RWPE1 (cell line): Measurements from ENCODE around the gene SRD5A3.

Experiments
- CTCF ChIA-PET: fragments of 350-600 bp; sonication (Branson Sonifier 250); formaldehyde crosslinking; extraction: SDS; loops from one replicate; lab custom pipeline; 2021; lab: Yijun Ruan, JAX
- POLR2A ChIA-PET: fragments of 400-600 bp; formaldehyde crosslinking; extraction: SDS; loops from one replicate; lab custom pipeline; 2020; ENCODE audit warnings: antibody characterized with exemption; ENCODE audit not compliant: low non-redundant PET; lab: Yijun Ruan, JAX
- DNase-seq: peaks from one replicate; pipeline ENCODE4 v3.0.0; 2012; ENCODE audit warnings: low spot score
- H3K27ac ChIP-seq: fragments of 450-650 bp; 2 replicates; pipeline ENCODE4 v1.5.1; 2017
- TF ChIP-seq, protein P1 (sequence below): fragments of 450-650 bp; conservative IDR thresholded peaks from 2 replicates; pipeline ENCODE4 v1.5.1; 2017; ENCODE audit warnings: low read depth, mild to moderate bottlenecking

Gene SRD5A3

DNA sequence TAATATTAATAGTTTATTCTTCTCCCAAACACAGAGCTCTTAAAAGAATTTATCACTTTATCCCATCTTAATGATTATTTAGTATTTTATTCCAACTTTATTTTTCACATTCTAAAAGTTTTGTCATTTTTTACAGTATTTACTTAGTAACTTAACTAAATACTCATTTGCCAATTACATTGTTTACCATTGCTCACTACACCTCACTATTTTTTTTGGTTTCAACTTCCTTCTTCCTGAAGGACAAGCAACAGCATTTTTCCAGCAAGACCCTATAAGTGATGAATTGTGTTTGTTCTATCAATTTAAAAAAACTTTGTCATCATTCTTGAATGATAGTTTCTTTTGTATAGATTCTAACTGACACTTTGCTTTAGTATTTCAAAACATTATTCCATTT is 19.4 kb upstream of the SRD5A3 start:
- POLR2A ChIA-PET: no interaction called here
- CTCF ChIA-PET: no interaction called here
- H3K27ac ChIP-seq: no peak overlapping the region
- TF ChIP-seq, protein P1, sequence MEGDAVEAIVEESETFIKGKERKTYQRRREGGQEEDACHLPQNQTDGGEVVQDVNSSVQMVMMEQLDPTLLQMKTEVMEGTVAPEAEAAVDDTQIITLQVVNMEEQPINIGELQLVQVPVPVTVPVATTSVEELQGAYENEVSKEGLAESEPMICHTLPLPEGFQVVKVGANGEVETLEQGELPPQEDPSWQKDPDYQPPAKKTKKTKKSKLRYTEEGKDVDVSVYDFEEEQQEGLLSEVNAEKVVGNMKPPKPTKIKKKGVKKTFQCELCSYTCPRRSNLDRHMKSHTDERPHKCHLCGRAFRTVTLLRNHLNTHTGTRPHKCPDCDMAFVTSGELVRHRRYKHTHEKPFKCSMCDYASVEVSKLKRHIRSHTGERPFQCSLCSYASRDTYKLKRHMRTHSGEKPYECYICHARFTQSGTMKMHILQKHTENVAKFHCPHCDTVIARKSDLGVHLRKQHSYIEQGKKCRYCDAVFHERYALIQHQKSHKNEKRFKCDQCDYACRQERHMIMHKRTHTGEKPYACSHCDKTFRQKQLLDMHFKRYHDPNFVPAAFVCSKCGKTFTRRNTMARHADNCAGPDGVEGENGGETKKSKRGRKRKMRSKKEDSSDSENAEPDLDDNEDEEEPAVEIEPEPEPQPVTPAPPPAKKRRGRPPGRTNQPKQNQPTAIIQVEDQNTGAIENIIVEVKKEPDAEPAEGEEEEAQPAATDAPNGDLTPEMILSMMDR: no peak
- no peak for DNase-seq

- POLR2A ChIA-PET: no interaction called here
- no peak overlapping the region for H3K27ac ChIP-seq
- TF ChIP-seq, protein P1: no peak
- no peak for DNase-seq
- CTCF ChIA-PET: interaction anchor here (0.6 to 2.0 kb wide), 3 partner anchors 320 to 835 kb away, joined by 3 to 14 read pairs (median 3); no protein-coding TSS in a partner anchor
Observed at GRCh38 chr4:55329012-55329411, 17.0 kb upstream of the SRD5A3 start.

DNA sequence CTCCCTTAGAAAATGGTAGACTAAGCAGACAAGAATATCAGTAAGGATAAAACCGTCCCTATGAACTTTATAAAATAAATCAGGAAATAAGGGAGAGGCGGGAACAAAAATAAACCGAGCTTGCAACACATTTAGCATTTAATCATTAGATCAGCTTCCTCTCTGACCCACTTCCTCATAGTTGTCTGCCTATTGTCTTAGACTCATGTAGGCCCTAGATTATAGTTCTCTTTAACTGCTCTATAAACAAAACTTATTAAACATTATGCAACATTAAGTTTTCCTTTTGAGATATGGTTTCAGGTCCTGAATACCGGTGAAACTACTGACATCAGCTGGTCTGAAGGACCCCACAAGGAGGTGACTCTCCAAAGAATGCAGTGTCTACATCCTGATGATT is 15.8 kb upstream of the SRD5A3 start:
- no peak overlapping the region for H3K27ac ChIP-seq
- POLR2A ChIA-PET: no interaction called here
- CTCF ChIA-PET: interaction anchor here (1.2 kb wide), 1 partner anchor 359 kb away, joined by 4 read pairs; no protein-coding TSS in a partner anchor
- TF ChIP-seq, protein P1: no peak
- DNase-seq: no peak

DNA sequence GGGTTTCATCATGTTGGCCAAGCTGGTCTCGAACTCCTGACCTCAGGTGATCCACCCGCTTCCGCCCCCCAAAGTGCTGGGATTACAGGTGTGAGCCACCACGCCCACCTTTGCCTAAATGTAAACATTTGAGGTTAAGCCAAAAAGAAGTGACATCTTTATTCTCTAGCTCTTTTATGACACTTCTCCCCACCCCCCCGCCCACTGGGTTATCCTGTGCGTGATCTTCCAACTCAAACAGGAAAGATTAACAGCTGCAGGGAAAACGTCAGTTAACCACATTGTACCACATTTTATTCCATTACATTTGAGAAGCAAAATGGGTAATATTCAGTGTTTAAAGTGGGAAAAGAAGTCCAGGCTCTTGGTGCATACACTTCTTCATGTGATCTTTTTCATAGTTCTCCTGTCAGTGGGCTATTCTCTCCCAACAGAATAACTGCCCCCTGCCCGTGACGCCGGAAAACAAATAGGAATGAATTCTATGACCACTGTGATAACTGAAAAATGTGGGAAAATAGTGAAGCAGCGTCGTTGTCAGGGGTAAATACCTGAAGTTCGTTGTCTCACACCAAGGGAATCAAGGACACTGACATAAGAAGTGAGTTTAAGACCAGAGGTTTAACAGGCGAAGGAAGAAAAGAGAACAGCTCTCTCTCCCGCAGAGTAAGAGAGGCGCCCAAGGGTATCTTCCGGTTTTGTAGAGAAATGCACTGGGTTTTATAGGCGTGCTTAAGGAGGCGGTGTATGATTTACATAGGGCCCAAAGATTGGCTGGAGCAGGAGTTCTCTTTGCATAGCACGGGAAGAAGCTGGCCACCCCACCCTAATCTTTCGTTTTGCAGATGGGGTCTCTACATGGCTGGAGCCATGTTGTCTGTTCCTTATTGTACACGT is 9.7 kb upstream of the SRD5A3 start:
- TF ChIP-seq, protein P1: no peak
- CTCF ChIA-PET: no interaction called here
- POLR2A ChIA-PET: no interaction called here
- H3K27ac ChIP-seq: no peak overlapping the region
- DNase-seq: no peak

DNA sequence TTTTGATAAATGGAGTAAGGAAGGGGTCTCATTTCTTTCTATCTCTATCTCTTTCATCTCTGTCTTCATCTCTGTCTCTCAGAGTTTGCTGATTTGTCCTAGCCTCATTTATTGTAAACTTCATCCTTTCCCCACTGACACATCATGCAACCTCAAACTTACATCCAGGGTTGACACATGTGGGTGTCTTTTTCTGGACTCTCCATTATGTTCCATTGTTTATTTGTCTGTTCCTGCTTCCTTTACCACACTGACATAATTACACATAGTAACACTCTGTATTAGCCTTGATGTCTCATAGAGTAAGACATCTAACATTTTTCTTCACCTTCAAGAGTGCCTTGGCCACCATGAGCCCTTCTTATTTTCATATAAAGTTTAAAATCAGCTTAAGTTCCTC is 8.1 kb upstream of the SRD5A3 start:
- POLR2A ChIA-PET: no interaction called here
- CTCF ChIA-PET: no interaction called here
- no peak overlapping the region for H3K27ac ChIP-seq
- TF ChIP-seq, protein P1: no peak
- no peak for DNase-seq

DNA sequence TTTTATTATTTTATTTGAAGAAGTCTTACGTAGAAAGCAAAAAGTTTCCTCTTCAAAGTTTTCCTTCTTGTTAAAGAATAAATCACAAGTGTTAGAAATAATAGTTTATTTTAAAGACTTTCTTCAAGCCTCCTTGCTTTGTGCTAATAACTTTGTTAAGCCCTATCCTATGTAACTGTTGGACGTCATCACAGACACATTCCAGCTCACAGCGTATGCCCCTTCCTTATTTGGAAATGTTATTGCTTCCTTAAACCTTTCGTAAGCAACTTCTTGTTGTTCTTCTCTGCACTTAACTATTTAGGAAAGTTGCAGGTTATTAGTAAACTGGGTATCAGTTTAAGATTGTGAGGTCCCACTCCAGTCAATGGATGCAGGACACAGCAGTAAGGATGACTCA is 7.6 kb upstream of the SRD5A3 start:
- DNase-seq: no peak
- TF ChIP-seq, protein P1: no peak
- CTCF ChIA-PET: no interaction called here
- POLR2A ChIA-PET: no interaction called here
- H3K27ac ChIP-seq: no peak overlapping the region
